ENCODE data around the gene PDZRN3. TPM values are rescaled to one million over a fixed set of nuclear protein-coding genes. Genes with fewer than 3 reads are reported as not detected.

Gene PDZRN3
- total RNA-seq, 4 donors from 2014 or later: 25.3 to 152 (median 45.4) TPM

DNA sequence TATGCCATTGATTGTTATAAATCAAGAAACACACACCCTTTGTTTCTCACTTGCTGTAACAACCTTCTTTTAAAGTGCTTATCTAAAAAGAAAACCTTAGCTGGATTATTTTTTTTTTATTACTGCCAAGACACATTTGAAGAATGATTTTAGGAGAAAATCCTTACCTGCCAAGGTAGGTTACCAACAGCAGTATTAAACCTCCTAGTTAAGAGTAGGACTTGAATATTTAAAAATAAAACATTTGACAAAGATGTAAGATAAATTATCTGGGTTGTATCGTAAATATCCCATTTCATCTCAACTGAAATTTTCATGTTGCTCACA, 192.1 kb downstream of the PDZRN3 start:
- TF ChIP-seq, protein P1, sequence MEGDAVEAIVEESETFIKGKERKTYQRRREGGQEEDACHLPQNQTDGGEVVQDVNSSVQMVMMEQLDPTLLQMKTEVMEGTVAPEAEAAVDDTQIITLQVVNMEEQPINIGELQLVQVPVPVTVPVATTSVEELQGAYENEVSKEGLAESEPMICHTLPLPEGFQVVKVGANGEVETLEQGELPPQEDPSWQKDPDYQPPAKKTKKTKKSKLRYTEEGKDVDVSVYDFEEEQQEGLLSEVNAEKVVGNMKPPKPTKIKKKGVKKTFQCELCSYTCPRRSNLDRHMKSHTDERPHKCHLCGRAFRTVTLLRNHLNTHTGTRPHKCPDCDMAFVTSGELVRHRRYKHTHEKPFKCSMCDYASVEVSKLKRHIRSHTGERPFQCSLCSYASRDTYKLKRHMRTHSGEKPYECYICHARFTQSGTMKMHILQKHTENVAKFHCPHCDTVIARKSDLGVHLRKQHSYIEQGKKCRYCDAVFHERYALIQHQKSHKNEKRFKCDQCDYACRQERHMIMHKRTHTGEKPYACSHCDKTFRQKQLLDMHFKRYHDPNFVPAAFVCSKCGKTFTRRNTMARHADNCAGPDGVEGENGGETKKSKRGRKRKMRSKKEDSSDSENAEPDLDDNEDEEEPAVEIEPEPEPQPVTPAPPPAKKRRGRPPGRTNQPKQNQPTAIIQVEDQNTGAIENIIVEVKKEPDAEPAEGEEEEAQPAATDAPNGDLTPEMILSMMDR (IDR thresholded peaks at IDR 0.05; ENCODE audit: low read depth): no peak

DNA sequence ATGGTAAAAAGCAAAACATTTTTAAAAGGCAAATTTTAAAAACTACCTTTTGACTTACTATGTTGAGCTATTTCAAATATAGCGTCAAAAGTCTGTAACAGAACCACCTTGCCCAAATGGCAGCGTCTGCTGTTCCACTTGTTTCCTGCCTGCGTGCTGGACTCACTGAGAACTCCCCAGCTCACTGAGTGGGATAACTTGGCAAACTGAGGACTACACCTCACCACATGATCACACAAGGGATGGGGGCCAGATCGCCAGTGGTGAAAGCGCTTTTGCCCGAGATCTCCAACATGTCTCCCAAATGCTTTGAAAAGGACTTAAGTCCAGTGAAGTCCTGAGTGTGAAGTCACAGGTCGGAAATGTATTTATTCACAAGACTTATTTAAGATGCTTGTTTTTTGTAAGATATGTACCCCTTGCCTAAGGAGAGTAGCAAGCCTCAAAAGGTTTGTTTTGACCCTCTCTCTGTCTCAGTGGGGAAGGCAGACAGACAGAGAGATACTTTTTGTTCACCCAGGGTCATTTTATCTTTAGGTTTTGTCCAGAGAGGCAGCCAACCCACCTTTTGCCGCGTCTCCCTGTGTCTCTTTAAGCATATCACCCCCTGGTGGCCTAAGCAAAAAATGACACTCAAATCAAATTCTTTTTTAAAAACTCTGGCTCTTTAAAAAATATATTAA, 192.6 kb downstream of the PDZRN3 start:
- TF ChIP-seq, protein P1 (IDR thresholded peaks at IDR 0.05; ENCODE audit: low read depth): no peak

DNA sequence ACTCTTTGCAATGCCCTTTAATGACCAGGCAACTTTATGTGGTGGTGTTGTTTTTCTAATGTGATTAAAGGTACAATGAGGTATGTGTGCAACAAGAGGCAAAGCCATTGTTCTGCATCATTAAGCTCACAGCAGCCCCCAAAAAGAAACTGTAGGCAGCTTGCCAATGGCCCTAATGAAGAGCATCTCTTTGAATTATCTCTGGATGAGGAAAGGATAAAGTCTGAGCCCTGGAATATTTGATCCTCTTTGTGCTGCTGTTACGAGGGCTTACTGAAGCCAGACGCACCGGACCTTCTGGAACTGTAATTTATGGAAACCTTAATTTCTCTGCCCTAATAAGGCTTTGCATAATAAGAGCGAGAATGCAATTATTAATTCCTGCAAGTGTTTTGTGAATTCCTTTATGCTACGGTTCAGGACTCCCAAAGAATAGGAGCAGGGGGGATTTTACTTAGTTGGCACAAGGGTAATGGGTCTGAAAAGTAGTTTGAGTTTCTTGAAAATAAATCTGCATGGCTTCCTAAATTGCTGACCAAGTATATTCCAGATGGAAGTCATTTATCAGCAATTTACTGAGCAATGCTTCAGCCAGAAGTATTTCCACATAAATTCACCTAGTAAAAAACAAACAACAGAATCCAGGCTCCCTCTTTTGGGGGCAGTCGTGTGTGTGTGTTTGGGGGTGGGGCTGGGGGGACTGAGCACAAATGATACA, 193.4 kb downstream of the PDZRN3 start:
- TF ChIP-seq, protein P1 (IDR thresholded peaks at IDR 0.05; ENCODE audit: low read depth): no peak

DNA sequence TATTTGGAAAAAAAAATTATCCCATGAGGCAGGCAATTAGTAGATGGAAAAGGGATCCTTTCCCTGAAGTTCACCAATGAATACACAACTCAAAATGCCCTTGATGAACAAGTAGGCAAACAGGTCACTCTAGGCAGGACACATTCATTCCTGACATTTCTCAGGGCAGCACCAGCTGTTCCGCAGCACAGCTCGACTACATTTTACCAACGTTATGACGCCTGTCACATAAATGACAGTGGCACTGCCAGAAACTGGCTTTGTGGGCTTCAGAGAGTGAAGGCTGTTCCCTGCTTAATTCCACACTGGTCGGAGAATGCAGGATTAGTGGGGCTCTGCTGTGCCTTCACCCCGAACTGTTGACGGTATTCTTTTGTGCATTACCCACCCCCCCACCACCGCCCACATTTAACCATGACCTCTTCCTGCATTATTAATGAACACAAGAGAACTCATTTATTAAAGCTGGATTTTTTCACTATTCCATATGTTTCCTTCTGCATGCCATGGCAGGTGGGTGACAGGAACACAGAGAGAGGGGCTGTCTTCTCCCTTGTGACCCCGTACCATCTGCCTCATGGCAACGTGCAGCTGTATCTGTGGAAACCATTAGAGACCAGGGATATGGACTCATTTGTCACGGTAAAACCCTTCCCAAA, 197.6 kb downstream of the PDZRN3 start:
- TF ChIP-seq, protein P1 (IDR thresholded peaks at IDR 0.05; ENCODE audit: low read depth): no peak

DNA sequence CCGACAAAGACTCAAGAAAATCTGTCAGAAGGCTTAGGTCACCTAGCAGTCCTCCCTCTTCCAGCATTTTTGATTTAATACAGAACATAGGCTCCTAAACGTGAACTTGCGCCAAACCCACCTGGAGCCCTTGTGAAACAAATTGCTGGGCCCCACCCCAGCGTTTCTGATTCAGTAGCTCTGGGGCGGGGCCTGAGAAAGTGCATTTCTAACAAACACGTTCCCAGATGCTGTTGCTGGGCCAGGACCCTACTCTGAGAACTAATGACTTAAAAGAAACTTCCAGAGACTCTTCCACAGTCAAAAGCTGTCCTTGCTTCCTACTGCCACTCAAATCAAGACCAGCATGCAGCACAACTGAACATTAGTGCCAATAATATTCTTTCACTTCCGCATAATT, 198.1 kb downstream of the PDZRN3 start:
- TF ChIP-seq, protein P1 (IDR thresholded peaks at IDR 0.05; ENCODE audit: low read depth): no peak

DNA sequence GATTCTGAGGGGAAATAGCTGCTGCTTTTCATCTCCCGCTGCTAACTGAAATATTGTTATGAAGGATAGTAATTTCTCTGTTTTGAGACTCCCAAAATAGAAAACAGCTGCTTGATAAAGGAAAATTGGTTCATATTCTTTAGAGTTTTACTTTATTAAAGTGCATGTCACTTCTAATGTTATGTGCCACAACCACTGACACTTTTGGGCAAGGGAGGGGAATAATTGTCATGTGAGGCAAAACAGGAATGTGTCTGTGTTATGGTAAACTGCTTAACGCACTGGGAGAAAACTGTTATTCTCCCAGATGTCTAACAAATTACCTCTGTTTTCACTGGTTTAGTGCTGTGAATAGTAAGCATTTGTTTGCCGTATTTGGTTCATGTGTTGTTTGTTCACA, 201.6 kb downstream of the PDZRN3 start:
- TF ChIP-seq, protein P1 (IDR thresholded peaks at IDR 0.05; ENCODE audit: low read depth): no peak

DNA sequence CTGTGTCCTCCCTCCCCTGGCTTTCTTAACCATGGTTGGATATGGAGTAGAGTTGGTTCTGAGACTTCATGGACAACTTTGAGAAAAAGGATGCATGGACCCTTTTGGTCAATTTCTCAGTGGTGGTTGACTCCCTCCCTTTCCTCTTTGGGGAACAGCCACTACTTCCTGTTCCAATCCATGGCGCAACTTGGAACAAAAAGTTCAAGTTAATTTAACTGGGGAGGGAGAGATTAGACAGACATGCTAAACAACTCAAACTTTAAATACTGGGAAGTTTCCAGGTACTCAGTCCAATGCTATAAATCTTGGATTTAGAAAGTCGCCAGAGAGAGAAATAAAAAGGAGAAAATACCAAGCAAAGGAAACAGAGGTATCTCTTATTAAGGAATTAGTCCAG, 202.2 kb downstream of the PDZRN3 start:
- TF ChIP-seq, protein P1 (IDR thresholded peaks at IDR 0.05; ENCODE audit: low read depth): no peak
